HFF-Myc (cell line): ENCODE results near the gene SH3BP1.
A peak's percentile ranks its signal among the peaks of the same experiment; 100 is the strongest.
"Not testable (repeated sequence)": the region's sequence is repeated elsewhere in the genome, so short reads cannot be mapped to it uniquely, and the experiment has no call there.

Experiments
- DNase-seq: peaks from one replicate; pipeline ENCODE4 v3.0.0-alpha.2; 2011; ENCODE audit warnings: low read depth; ENCODE audit errors: extremely low read depth
- H3K4me3 ChIP-seq: replicated peaks from 2 replicates; pipeline ENCODE4 v1.5.1; 2011; ENCODE audit warnings: low read depth, mild to moderate bottlenecking, control low read depth, low read length
- TF ChIP-seq, protein P1 (sequence below): IDR thresholded peaks from 2 replicates; pipeline ENCODE4 v1.5.1; 2012; ENCODE audit warnings: mild to moderate bottlenecking, low read depth, low read length, control low read depth; ENCODE audit errors: missing control alignments

SH3BP1 gene

DNA sequence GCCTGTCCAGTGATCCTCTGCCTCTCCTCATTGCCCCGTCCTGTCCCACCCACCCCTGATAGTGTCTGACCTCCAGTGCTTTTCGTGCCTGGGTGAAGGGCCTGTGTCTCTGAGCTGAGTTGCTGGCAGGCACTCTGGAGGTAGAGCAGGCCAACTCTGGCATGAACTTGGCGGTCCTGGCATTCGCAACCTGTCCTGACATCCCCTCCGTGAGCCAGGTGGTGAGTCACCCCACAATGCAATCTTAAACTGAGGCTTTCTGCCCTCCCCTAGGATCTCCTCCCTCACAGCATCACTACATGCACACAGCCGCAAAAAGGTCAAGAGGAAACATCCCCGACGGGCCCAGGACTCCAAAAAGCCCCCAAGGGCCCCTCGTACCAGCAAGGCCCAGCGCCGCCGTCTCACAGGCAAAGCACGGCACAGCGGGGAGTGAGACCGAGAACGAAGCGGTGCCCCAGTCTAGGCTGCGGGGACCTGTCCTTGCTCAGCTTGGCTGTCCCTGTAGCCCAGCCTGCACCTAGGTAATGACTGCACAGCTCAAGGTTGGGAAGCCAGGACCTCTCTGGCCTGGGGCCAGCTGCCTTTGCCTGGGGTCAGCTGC lies 51.5 kb downstream of the SH3BP1 start:
- no peak for DNase-seq
- H3K4me3 ChIP-seq, result no peak overlapping the region
- TF ChIP-seq, protein P1, sequence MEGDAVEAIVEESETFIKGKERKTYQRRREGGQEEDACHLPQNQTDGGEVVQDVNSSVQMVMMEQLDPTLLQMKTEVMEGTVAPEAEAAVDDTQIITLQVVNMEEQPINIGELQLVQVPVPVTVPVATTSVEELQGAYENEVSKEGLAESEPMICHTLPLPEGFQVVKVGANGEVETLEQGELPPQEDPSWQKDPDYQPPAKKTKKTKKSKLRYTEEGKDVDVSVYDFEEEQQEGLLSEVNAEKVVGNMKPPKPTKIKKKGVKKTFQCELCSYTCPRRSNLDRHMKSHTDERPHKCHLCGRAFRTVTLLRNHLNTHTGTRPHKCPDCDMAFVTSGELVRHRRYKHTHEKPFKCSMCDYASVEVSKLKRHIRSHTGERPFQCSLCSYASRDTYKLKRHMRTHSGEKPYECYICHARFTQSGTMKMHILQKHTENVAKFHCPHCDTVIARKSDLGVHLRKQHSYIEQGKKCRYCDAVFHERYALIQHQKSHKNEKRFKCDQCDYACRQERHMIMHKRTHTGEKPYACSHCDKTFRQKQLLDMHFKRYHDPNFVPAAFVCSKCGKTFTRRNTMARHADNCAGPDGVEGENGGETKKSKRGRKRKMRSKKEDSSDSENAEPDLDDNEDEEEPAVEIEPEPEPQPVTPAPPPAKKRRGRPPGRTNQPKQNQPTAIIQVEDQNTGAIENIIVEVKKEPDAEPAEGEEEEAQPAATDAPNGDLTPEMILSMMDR, result no peak

DNA sequence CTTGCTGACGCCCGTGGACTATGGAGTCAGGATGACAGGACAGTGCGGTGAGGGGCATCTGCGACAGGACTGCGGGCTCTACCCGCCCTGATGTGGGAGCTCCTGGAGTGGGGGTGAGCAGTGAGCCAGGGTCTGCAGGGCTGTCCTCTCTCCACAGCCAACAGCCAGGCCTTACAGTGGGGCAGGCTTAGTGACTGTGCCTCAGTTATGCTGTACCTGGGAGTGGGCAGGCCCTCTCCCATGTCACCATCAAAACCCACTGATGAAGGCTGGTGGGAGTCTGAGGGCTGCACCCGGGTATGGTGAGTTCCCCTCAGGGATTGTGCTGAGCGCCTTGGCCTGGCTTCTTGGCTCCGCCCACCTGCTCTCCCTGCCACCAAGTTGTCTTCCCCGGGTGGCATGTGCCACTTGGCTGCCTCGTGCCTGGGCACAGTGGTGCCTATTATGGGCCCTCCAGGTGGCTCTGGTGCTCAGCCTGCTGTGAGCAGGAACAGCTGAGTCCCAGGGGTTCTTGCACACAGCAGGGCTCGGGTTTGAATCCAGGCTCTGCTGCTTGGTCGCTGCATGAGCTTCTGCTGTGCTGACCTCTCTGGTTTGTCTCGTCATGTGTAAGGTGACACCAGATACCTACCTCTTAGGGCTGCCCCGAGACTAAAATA lies 53.3 kb downstream of the SH3BP1 start:
- DNase-seq, result no peak

DNA sequence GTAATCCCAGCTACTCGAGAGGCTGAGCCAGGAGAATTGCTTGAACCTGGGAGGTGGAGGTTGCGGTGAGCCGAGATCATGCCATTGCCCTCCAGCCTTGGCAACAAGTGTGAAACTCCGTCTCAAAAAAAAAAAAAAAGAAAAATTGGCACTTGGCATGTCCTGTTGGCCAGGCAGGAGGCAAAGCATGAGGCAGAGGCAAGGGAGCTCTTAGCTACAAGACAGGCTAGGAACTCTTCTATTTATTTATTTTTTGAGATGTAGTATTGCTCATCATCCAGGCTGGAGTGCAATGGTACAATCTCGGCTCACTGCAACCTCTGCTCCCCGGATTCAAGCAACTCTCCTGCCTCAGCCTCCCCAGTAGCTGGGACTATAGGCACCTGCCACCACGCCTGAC lies 54.7 kb downstream of the SH3BP1 start:
- not testable (repeated sequence) for H3K4me3 ChIP-seq, DNase-seq

More for the DNA sequence above, 53.3 kb downstream of the SH3BP1 start:
- TF ChIP-seq, protein P1, result no peak
- H3K4me3 ChIP-seq, result no peak overlapping the region

DNA sequence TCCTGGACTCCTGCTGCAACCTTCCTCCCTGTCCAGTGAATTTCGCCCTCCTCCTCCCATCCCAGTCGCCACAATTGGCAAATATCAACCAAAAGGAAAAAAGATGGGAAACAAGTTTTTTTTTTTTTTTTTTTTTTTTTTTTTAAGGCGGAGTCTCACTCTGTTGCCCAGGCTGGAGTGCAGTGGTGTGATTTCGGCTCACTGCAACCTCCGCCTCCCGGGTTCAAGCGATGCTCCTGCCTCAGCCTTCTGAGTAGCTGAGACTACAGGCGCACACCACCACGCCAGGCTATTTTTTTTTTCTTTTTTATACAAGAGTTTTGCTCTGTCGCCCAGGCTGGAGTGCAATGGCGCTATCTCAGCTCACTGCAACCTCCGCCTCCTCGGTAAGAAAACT lies 56.8 kb downstream of the SH3BP1 start:
- not testable (repeated sequence) for H3K4me3 ChIP-seq, DNase-seq

DNA sequence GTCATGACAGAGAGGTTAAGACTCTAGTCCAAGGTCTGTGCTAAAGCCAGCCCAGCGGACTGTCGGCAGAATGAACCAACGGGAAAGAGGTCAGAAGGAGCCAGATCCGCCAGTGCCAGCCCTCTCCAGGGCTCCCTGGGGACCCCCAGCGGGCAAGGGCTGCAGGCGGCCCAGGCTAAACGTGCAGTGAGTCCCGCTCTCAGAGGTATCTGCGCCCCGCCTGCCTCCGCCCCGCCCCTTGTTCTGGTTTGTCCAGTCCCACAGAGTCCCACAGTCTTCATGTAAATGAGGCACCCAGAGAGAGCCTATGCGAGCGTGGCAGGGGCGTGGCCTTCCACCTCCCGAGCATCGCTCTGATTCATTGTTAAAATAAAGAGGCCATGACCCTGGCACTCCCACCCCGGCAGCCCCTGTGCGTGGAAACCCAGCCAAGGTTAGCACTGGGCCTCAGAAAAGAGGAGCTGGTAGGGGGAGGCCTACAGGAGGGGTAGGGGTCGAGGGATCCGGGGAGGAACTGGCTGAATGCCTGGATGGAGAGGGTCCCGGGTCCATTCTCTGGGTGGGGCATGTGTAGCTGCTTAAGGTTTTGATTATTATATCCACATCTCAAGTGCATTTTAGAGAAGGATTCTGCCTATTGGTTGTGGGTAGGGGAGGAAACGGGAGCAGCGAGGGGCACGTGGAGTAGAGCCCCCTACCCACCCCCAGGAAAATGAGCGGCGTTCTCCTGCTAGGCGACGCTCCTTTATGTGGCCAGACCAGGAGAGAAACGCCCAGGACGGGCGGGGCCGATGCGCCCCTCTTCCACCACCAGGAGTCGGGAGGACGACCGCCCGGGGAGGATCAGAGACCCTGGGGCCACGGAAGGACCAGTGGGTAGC lies 57.4 kb downstream of the SH3BP1 start, which contains the start of gene TRIOBP:
Gene TRIOBP, plus strand, starts transcription at position 392 of the 881 bp plus-strand sequence. CDS start 4,318 bp downstream, outside the sequence.
- peak; percentile 89 for DNase-seq
- TF ChIP-seq, protein P1, result peak; percentile 69
- no peak within 1 kb of the TSS; the same call in 1 of the 2 replicates for H3K4me3 ChIP-seq

DNA sequence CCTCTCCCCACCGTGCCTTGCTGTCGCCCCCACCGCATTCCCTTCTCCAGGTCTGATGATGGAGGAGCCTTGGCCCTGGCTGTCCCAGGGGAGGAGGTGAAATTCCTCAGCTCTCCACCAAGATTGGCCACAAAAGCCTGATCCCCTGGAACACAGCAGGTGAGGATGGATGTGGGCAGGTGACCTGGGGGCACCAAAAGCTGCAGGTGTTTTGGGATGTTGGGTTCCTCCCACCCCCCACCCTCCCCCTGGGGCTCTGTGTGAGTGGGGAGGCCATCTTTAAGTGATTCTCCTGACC lies 58.0 kb downstream of the SH3BP1 start:
- TF ChIP-seq, protein P1, result no peak

DNA sequence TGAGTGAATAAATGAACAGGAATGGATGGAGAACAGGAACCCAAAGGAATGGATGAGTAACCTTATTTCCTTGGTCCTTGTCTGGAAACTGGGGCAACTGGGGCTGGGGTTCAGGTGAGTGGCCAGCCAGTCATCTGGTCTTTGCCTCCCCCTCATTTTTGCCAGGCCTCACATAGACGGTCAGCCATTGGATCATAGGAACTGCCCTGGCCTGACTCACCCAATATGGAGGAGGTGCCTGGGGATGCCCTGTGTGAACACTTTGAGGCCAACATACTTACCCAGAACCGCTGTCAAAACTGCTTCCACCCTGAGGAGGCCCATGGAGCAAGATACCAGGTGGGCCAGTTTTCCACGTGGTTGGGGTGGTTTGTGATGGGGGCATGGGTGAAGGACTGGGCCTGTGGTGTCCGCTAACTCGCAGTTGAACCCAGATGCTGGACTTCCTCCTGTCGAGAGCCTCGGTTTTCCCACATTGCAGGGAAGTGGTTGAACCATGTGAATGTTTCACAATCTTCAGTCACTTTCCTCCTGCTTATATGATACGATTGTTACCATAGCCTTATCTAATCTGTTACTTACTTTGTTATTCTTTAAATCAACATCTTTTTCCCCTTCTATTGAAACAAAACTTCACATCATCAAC lies 61.8 kb downstream of the SH3BP1 start:
- no peak for DNase-seq
- H3K4me3 ChIP-seq, result no peak overlapping the region
- TF ChIP-seq, protein P1, result no peak

More for the DNA sequence above, 58.0 kb downstream of the SH3BP1 start:
- DNase-seq, result no peak
- no peak overlapping the region; the same call in 1 of the 2 replicates for H3K4me3 ChIP-seq
